Tibial nerve (tissue), 4 donors: Measurements from ENCODE around the gene ARHGAP26.

Source experiments
- CTCF ChIP-seq, 5 experiments: fragments of 200-600 bp in 3 of 5; fragments of 450-650 bp in 2 of 5; sonication (generic) in 3 of 5; IDR thresholded peaks; one replicate each; pipeline ENCODE4 v1.5.1; 2016 to 2019; ENCODE audit warnings: antibody characterized with exemption in 5 of 5, mild to moderate bottlenecking in 3 of 5, moderate library complexity in 2 of 5
- EP300 ChIP-seq, 2 donors: sonication (generic); formaldehyde crosslinking; IDR thresholded peaks; one replicate each; pipeline ENCODE4 v1.6.1; 2017; ENCODE audit warnings: antibody characterized with exemption in 2 of 2, mild to moderate bottlenecking in 1 of 2
- POLR2A ChIP-seq, 2 donors: fragments of 450-650 bp; IDR thresholded peaks; one replicate each; pipeline ENCODE4 v1.6.1; 2017; ENCODE audit warnings: antibody characterized with exemption in 2 of 2, mild to moderate bottlenecking in 2 of 2, moderate library complexity in 2 of 2

- TF ChIP-seq POLR2A (IDR thresholded peaks at IDR 0.05) (no peak), CTCF (IDR thresholded peaks at IDR 0.05) (peak; percentile 49 to 82 (median 62)), EP300 (IDR thresholded peaks at IDR 0.05) (peak in 1 of 2 donors; percentile 53)
These were observed 96.5 kb downstream of the ARHGAP26 start for GRCh38 chr5:142866563-142867275.
